Measurements from ENCODE around the gene KCNMA1. TPM values are rescaled to one million over a fixed set of nuclear protein-coding genes. Genes with fewer than 3 reads are reported as not detected.

KCNMA1 gene
- total and polyA plus RNA-seq, 9 of the 15 experiments (the other 6 are each of a cell fraction or from before 2014, with no cell fraction given) = 0.01 to 0.95 (median 0.15) TPM; not detected in 4

- TF ChIP-seq SOX6 (IDR thresholded peaks at IDR 0.05) (no peak), PREB (CRISPR knock-in tag; IDR thresholded peaks at IDR 0.05) (no peak), BHLHE40 (IDR thresholded peaks at IDR 0.05; ENCODE audit: low read length) (no peak), KDM1A (IDR thresholded peaks at IDR 0.05) (no peak)
Measured at GRCh38 chr10:77306666-77307065, 330.9 kb downstream of the KCNMA1 start (continued).

- FAIRE-seq = no peak
- POLR2A ChIA-PET = interaction anchor here (0.6 kb wide), 1 partner anchor 11 kb away, joined by 3 read pairs; no protein-coding TSS in a partner anchor
- TF ChIP-seq NRF1 (conservative IDR thresholded peaks at IDR 0.05 in 1 of 2, IDR thresholded peaks at IDR 0.05 in 1 of 2) = no peak
- TF ChIP-seq SP1 (CRISPR knock-in tag; IDR thresholded peaks at IDR 0.05) = no peak
- TF ChIP-seq ZNF143 (CRISPR knock-in tag; IDR thresholded peaks at IDR 0.05) = no peak
- no peak for TF ChIP-seq ZNF584 (CRISPR knock-in tag; IDR thresholded peaks at IDR 0.05; ENCODE audit: low read depth)
- TF ChIP-seq HINFP (tag; conservative IDR thresholded peaks at IDR 0.05; ENCODE audit: low read depth) = no peak
- no peak for TF ChIP-seq SMARCA5 (IDR thresholded peaks at IDR 0.05)
- TF ChIP-seq FOXP1 (CRISPR knock-in tag; IDR thresholded peaks at IDR 0.05) = no peak
- no peak for TF ChIP-seq FOXA1 (IDR thresholded peaks at IDR 0.05; ENCODE audit: borderline replicate concordance)
- no peak for TF ChIP-seq HEY1 (CRISPR knock-in tag; IDR thresholded peaks at IDR 0.05; ENCODE audit: borderline replicate concordance)
- TF ChIP-seq ZHX1 (conservative IDR thresholded peaks at IDR 0.05; ENCODE audit: low read length) = no peak
Measured at GRCh38 chr10:77305650-77306632, 331.7 kb downstream of the KCNMA1 start.

More at GRCh38 chr10:77305650-77306632, 331.7 kb downstream of the KCNMA1 start:
- BruUV-seq (replicated peaks) = no TSS peak
- ATAC-seq (no peak), DNase-seq (ENCODE audit: extremely low read depth in 1 of 4, low spot score in 3 of 4) (no peak)
- no peak overlapping the region for H3K4me3 ChIP-seq
- intact Hi-C loops (cut with micrococcal nuclease) = no loop called here
- no peak overlapping the region for H3K9ac ChIP-seq (ENCODE audit: insufficient read depth in 1 of 2, low read depth in 2 of 2, low read length in 2 of 2)
- no peaks in the 10 kb centered on the region for H3K9me3 ChIP-seq (replicated peaks; ENCODE audit: control insufficient read depth, insufficient read depth, low read depth, low read length)
- no peaks in the 10 kb centered on the region for H3K9me1 ChIP-seq (ENCODE audit: control insufficient read depth, insufficient read depth, low read length)
- WGBS (ENCODE audit: insufficient coverage, low coverage, missing lambda C conversion rate) = 2% methylated on average over 3 of the region's 3 CpGs
- in situ Hi-C loops (cut with MboI) = no loop called here
- CTCF ChIA-PET (ENCODE audit: low intra/inter-chr PET ratio) = no interaction called here
- H3K4me2 ChIP-seq (ENCODE audit: insufficient read depth, low read length) = no peak overlapping the region
- peaks cover 0 to 5% of the 10 kb centered on the region in 2 experiments; a peak in 1 of 5 replicates for H3K27me3 ChIP-seq (ENCODE audit: control insufficient read depth in 2 of 2, insufficient read depth in 2 of 2, low read length in 2 of 2)
- H4K20me1 ChIP-seq (replicated peaks; ENCODE audit: control insufficient read depth, insufficient read depth, low read length) = no peaks in the 10 kb centered on the region
- no peaks in the 10 kb centered on the region for H3K79me2 ChIP-seq (ENCODE audit: control insufficient read depth, insufficient read depth, low read length)
- H2AFZ ChIP-seq (ENCODE audit: low read depth, low read length) = no peak overlapping the region
- H3K4me1 ChIP-seq (replicated peaks in 1 of 2; ENCODE audit: control insufficient read depth in 2 of 2, insufficient read depth in 2 of 2, low read length in 2 of 2) = no peaks in the 10 kb centered on the region
- H3K36me3 ChIP-seq (ENCODE audit: control insufficient read depth, insufficient read depth, low read length) = no peaks in the 10 kb centered on the region
- no peak overlapping the region for H3K27ac ChIP-seq (ENCODE audit: extremely low read depth, low read depth, low read length)
